Endothelial cell of umbilical vein (primary cell): Measurements from ENCODE around the gene SYNDIG1.

Experiments
- CTCF ChIP-seq, 2 donors: IDR thresholded peaks; 1 replicate in 1 of 2; 2 replicates in 1 of 2; pipeline ENCODE4 v1.5.1; 2011; ENCODE audit warnings: low read length in 2 of 2, mild to moderate bottlenecking in 2 of 2, moderate library complexity in 2 of 2, control low read depth in 1 of 2, inconsistent platforms in 1 of 2, low read depth in 1 of 2; ENCODE audit not compliant: insufficient read depth in 1 of 2; ENCODE audit errors: extremely low read depth in 1 of 2
- EZH2 ChIP-seq: IDR thresholded peaks from 2 replicates; pipeline ENCODE4 v1.6.1; 2012; ENCODE audit warnings: borderline replicate concordance, low read depth, mild to moderate bottlenecking, moderate library complexity, low read length, inconsistent platforms; ENCODE audit not compliant: severe bottlenecking
- GATA2 ChIP-seq: IDR thresholded peaks from 2 replicates; pipeline ENCODE4 v1.7.0; 2011; ENCODE audit warnings: low read depth, mild to moderate bottlenecking, moderate library complexity, mixed read lengths, low read length; ENCODE audit not compliant: insufficient read length, insufficient read depth
- JUN ChIP-seq: IDR thresholded peaks from 2 replicates; pipeline ENCODE4 v1.6.1; 2011; ENCODE audit warnings: borderline replicate concordance, low read depth; ENCODE audit not compliant: insufficient read length, insufficient read depth
- MAX ChIP-seq: IDR thresholded peaks from 2 replicates; pipeline ENCODE4 v1.6.1; 2011; ENCODE audit not compliant: insufficient read depth, insufficient read length
- MYC ChIP-seq: IDR thresholded peaks from one replicate; pipeline ENCODE4 v1.6.1; 2011; ENCODE audit warnings: mild to moderate bottlenecking, low read depth, low read length
- POLR2A ChIP-seq: IDR thresholded peaks from 2 replicates; pipeline ENCODE4 v1.6.1; 2012; ENCODE audit warnings: low read depth, mild to moderate bottlenecking, control low read depth, low read length
- POLR2AphosphoS5 ChIP-seq: IDR thresholded peaks from 2 replicates; pipeline ENCODE4 v1.6.1; 2012; ENCODE audit warnings: low read depth, mild to moderate bottlenecking, control low read depth, low read length, moderate library complexity; ENCODE audit not compliant: insufficient read depth

GRCh38 chr20:24697411-24697810 lies 228.0 kb downstream of the SYNDIG1 start:
- TF ChIP-seq MYC (no peak), MAX (no peak), CTCF (IDR thresholded peaks at IDR 0.05; ENCODE audit: extremely low read depth in 1 of 2, insufficient read depth in 1 of 2, low read depth in 1 of 2, low read length in 2 of 2) (no peak), POLR2AphosphoS5 (no peak), EZH2 (no peak), JUN (no peak), POLR2A (no peak), GATA2 (no peak)
